GM18873 (cell line): ENCODE data around the gene PDLIM5.
A peak's percentile ranks its signal among the peaks of the same experiment; 100 is the strongest.
"Not testable (repeated sequence)": the region's sequence is repeated elsewhere in the genome, so short reads cannot be mapped to it uniquely, and the experiment has no call there.

Source experiments
- ATAC-seq: cut with Tn5 transposase; IDR thresholded peaks from one replicate; pipeline ENCODE4 v1.9.1; 2021; ENCODE audit warnings: mild to moderate bottlenecking, moderate library complexity, moderate number of reproducible peaks; ENCODE audit not compliant: unreplicated experiment, low FRiP score

Gene PDLIM5

DNA sequence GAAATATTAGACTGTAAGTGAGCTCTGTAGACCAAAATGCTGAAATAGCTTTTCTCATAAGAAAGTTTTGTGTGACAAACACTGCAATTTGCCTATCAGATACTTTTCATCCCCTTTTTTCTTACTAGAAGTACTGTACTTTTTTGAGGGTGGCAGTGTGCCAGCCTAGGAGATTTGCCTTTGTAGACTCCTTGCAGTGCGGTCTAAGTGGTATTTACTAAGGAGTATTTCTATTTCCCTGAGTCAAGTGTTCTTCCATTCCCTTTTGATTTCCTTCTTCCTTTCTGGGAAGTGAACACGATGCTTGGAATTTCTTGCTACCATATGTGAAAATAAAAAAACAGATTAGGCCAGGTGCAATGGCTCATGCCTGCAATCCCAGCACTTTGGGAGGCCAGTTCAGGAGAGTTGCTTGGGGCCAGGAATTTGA is 34.6 kb downstream of the PDLIM5 start:
- ATAC-seq, result no peak

DNA sequence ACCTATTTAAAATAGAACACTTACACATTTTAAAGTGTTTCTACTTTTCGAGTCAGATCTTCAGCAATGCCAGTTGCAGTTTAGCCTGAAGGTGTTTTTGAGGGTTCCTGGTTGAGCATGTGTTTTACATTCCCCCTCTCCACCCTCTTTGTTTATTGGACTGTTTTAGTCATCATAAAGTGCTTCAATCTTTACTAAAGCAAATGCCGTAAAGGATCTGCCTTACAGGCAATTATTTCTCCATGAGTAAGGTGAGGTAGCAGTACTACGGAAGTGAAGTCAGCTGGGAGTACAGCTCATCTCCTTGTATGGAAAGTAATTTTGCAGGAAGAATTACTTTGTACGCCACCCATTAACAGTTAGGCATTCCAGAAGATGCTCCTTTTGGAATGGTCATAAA is 36.9 kb downstream of the PDLIM5 start:
- no peak for ATAC-seq

GRCh38 chr4:94489098-94489497 is 37.4 kb downstream of the PDLIM5 start:
- no peak for ATAC-seq

DNA sequence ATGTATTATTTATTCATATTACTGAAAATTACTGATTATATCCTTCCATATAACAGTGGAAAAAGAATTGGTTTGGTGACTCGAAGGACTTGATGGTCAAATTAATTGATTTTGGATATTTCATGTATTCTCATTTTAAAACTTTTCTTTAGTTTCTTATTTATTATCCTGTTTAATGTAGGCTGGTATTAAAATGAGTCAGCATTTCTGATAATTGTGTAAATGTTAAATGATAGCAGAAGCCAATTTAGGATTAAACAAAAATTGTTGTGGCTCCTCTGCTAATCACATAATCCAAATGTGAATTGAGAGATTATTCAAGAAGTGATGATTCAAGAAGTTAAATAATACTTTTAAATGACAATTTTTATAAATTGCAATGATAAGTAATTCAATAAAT is 38.7 kb downstream of the PDLIM5 start:
- ATAC-seq, result no peak

- no peak for ATAC-seq
Measured at GRCh38 chr4:94491322-94491721, 39.6 kb downstream of the PDLIM5 start.

DNA sequence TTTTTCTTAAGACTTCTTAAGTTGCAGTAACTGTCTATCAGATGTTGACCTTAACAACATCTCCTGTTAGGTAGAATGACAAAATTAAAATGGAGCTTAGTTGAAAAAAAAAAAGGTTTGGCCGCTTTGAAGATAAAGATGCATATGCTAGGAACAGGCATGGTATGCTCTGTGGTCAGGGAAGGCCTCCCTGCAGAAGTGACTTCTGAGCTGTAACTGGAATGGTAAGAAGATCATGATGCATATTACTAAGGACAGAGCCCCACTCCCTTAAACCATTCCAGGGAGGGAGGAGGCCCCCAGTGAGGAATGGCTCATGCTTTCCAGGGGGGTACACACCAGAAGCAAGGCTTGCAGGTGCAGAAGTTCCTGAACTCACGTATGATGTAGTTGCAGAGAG is 43.7 kb downstream of the PDLIM5 start:
- ATAC-seq, result no peak

DNA sequence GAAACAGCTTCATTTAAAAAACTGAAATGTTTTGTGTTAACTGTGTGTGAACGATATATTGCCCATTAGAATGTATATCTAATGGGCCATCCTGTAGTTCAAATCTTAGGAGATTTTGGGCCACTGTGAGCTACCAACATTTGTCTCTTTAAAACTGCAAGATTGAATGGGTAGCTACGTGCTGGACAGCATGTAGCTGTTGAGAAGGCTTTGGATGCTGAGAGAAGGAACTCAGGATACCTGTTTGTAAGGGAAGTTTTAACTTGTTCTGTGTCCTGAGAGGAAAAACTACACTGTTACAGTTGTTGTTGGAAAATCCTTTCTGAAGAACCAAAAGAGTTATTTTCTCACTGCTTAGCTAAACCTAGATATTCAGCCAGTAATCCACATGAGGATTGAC is 45.9 kb downstream of the PDLIM5 start:
- ATAC-seq, result no peak

DNA sequence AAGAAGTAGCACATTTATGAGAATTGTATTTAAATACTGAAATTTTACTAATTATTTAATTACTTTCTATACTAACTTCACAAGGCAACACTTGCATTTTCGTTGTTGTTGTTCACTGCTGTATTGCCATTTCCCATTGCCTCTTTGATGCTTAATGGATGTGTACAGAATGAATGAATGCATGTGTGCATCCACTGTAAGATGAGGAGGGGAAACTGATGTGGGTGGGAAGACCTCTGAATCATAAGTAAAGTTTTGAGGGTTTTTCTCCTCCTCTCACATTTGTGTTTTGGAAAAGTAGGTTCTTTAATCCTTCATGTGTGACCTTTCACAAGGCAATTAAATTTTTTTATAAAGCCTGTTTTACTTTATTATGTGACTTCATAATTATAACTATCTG is 46.8 kb downstream of the PDLIM5 start:
- no peak for ATAC-seq

GRCh38 chr4:94500685-94501084 is 48.9 kb downstream of the PDLIM5 start:
- ATAC-seq, result no peak

DNA sequence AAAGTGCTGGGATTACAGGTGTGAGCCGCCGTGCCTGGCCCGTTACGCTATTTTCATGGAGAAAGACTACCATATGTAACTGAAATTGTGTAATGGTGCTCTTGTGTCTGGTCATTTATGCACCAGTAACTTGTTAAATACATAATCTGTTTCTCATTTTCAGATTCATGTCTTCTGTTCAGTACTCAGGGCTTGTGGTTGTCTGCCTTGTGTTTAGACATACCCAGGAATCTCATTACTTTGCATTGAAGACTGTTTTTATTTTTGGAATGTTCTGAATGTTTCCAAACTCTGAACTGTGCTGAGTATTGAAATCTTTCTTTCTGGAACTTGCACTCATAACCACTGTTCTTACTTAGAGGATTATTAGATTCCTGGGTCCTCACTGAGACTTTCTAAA is 52.8 kb downstream of the PDLIM5 start:
- ATAC-seq, result no peak

GRCh38 chr4:94506822-94507221 is 55.1 kb downstream of the PDLIM5 start:
- ATAC-seq, result no peak

- no peak for ATAC-seq
Measured at GRCh38 chr4:94507281-94507680, 55.5 kb downstream of the PDLIM5 start.

DNA sequence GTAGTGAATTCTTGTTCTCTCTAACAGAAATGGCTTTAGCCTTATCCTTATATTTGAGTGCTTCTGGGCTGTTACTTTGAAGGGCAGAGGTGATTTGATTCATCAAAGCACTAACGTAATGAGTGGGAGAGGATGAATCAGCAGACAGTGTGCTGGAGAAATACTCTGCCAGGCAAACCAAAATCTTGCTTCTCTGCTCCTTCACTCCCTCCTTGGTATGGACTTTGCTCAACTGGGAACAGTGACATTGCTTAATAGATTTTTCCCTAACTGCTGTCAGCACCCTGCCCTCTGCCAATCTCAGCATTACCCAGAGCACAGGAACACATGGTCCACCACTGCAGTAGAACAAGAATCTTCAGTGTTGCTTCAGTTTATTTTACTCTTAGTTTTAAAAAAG is 56.0 kb downstream of the PDLIM5 start:
- ATAC-seq, result no peak

- ATAC-seq, result no peak
Measured at GRCh38 chr4:94508296-94508695, 56.6 kb downstream of the PDLIM5 start.

GRCh38 chr4:94508806-94509205 is 57.1 kb downstream of the PDLIM5 start:
- ATAC-seq, result no peak

DNA sequence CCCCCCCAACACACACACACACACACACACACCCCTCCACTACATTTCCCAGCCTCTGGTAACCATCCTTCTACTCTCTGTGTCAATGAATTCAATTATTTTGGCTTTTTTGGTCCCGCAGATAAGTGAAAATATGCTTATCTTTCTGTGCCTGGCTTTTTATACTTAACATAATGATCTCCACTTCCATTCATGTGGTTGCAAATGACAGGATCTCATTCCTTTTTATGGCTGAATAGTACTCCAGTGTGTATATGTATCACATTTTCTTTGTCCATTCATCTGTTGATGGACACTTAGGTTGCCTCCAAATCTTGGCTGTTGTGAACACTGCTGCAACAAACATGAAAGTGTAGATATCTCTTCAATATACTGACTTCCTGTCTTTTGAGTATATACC is 59.8 kb downstream of the PDLIM5 start:
- no peak for ATAC-seq

DNA sequence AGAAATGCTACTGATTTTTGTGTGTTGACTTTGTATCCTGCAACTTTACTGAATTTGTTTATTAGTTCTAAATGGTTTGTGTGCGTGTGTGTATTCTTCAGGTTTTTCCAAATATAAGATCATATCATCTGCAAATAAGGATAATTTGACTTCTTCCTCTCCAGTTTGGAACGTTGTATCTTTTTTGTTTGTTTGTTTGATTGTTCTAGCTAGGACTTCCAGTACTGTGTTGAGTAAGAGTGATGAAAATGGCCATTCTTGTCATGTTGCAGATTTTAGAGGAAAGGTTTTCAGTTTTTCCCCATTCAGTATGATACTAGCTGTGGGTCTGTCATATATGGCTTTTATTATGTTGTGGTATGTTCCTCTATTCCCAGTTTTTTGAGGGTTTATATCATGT is 61.8 kb downstream of the PDLIM5 start:
- not testable (repeated sequence) for ATAC-seq

DNA sequence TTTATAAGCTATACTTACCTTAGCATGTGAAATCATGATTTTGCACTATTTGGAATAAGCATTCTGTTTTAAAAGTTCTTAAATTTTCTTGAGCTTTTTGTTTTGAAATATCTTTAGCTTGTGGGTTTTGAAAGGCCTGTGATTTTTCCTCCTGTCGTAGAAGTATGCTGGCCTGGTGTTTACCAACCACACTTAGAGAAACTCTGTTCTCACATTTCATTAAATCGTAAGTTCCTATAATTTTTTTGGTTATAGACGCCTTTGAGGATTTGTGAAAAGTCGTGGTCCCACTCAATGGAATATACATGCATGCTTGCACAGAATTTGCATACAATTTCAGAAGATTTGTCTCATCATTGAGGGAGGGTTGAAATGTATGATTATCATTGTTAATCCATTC is 63.6 kb downstream of the PDLIM5 start:
- no peak for ATAC-seq

DNA sequence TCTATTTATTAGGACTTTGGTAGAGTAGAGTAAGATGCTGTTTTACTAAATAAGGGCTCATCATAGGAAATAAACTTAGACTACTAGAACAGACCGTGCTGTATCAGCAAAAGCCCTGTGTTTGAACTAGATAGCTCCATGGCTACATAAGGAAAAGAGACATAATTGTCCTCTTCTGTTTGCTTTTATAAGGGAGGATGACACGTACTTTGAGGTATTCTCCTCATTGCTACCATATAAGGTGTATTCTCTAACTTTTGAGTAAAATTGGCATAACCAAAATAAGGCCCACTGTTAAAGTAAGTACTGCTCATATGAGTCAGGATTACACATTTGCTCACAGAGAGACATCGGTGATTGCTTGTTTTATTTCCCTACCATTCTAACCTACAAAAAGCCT is 64.3 kb downstream of the PDLIM5 start:
- ATAC-seq, result no peak

DNA sequence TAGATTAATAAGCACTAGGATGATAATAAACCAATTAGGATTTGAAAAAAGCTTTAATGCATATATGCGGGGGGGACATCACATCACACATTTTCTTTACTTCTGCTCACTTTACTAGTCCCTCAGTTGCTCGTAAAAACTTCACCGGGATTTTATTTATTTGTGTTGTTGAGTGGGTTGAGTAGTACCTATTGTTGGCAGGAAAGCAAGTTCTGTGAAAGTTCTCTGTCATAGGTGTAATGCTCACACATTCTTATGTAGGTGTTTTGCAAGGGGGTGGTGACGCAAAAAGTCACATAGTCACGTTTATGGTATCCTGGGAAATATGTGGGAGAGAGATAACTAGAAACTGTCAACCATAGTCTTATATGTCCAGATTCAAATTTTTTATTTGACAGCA is 65.3 kb downstream of the PDLIM5 start:
- ATAC-seq, result no peak

DNA sequence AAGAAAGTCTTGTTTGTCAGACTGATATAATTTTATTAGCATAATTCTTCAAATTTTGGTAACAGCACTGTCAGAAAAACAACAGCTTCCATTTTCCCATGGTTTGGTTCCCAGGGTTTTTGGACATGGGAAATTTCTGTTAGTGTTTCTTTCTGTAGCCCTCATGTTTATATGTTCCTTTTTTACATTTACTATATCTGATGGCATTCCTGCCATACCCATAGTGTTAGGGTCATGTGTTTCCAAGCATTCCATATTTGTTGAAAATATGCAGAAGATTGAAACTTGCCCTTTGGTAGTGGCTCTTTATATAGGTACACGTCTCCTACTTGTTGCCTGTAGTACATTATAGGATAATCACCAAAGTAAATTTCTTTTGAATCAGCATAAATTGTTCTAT is 65.8 kb downstream of the PDLIM5 start:
- no peak for ATAC-seq

DNA sequence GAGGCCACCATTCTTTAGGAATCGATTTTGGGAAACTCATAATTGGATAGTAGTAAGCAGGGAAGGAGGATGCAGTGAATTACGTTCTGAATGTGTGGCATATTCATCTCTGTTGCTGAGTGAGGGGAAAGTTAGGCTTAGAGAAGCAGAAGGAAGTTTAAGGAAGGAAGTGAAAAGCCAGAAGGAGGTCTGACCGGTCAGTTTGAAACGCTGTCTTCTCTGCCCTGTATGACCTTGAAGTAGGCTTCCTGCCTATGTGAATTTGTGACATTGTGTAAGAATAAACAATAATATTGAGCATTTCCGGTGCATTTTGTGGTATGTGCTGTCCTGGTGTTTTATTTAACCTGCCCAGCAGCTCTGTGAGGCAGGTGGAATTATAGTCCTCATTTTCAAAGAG is 67.3 kb downstream of the PDLIM5 start:
- ATAC-seq, result peak; percentile 48
